H9 (cell line): ENCODE data around the gene SMAD6. TPM values are rescaled to one million over a fixed set of nuclear protein-coding genes. Genes with fewer than 3 reads are reported as not detected.

Source experiments
- DNase-seq: peaks from one replicate; pipeline ENCODE4 v3.0.0-alpha.2; 2017
- H2AFZ ChIP-seq: one replicate; pipeline ENCODE4 v1.6.1; 2013; ENCODE audit warnings: mild to moderate bottlenecking, low read length, control low read depth, moderate library complexity
- H2AK5ac ChIP-seq: 2 replicates; pipeline ENCODE4 v1.6.1; 2013; ENCODE audit warnings: low read length, control low read depth, mixed read lengths; ENCODE audit not compliant: insufficient read length
- H2BK120ac ChIP-seq: one replicate; pipeline ENCODE4 v1.6.1; 2013; ENCODE audit warnings: low read depth, mild to moderate bottlenecking, low read length, control low read depth, inconsistent platforms; ENCODE audit not compliant: poor library complexity, severe bottlenecking
- H2BK12ac ChIP-seq: 2 replicates; pipeline ENCODE4 v1.6.1; 2013; ENCODE audit warnings: low read length, control low read depth, mixed read lengths, low read depth; ENCODE audit not compliant: insufficient read length
- H2BK15ac ChIP-seq: 2 replicates; pipeline ENCODE4 v1.6.1; 2013; ENCODE audit warnings: low read depth, low read length, control low read depth
- H2BK20ac ChIP-seq: one replicate; pipeline ENCODE4 v1.6.1; 2013; ENCODE audit warnings: low read depth, mild to moderate bottlenecking, low read length, control low read depth, inconsistent platforms; ENCODE audit not compliant: poor library complexity, severe bottlenecking
- H2BK5ac ChIP-seq: 2 replicates; pipeline ENCODE4 v1.6.1; 2013; ENCODE audit warnings: low read length, control low read depth, mixed read lengths; ENCODE audit not compliant: insufficient read length
- H3K14ac ChIP-seq: 2 replicates; pipeline ENCODE4 v1.6.1; 2013; ENCODE audit warnings: low read length, control low read depth; ENCODE audit not compliant: insufficient read depth
- H3K18ac ChIP-seq: 2 replicates; pipeline ENCODE4 v1.6.1; 2013; ENCODE audit warnings: low read depth, mild to moderate bottlenecking, mixed read lengths, low read length, control low read depth; ENCODE audit not compliant: insufficient read length
- H3K23ac ChIP-seq: 2 replicates; pipeline ENCODE4 v1.6.1; 2013; ENCODE audit warnings: low read length, control low read depth, mixed read lengths, low read depth; ENCODE audit not compliant: insufficient read length
- H3K23me2 ChIP-seq: 2 replicates; pipeline ENCODE4 v1.6.1; 2013; ENCODE audit warnings: low read depth, mild to moderate bottlenecking, mixed read lengths, low read length, control low read depth; ENCODE audit not compliant: insufficient read length, poor library complexity, severe bottlenecking
- H3K27ac ChIP-seq: 2 replicates; pipeline ENCODE4 v1.5.1; 2013; ENCODE audit warnings: low read length, control low read depth, mixed read lengths, low read depth; ENCODE audit not compliant: insufficient read length
- H3K27me3 ChIP-seq: 2 replicates; pipeline ENCODE4 v1.6.1; 2013; ENCODE audit warnings: low read length, control low read depth, inconsistent platforms; ENCODE audit not compliant: insufficient read depth
- H3K4ac ChIP-seq: 2 replicates; pipeline ENCODE4 v1.6.1; 2013; ENCODE audit warnings: low read depth, mild to moderate bottlenecking, control low read depth, inconsistent platforms, low read length, moderate library complexity
- H3K4me1 ChIP-seq: 2 replicates; pipeline ENCODE4 v1.6.1; 2013; ENCODE audit warnings: low read length, control low read depth, inconsistent platforms; ENCODE audit not compliant: insufficient read depth
- H3K4me2 ChIP-seq: 2 replicates; pipeline ENCODE4 v1.6.1; 2013; ENCODE audit warnings: low read length, control low read depth, mixed read lengths; ENCODE audit not compliant: insufficient read length, insufficient read depth
- H3K56ac ChIP-seq: 2 replicates; pipeline ENCODE4 v1.6.1; 2013; ENCODE audit warnings: low read depth, mild to moderate bottlenecking, mixed read lengths, low read length, control low read depth; ENCODE audit not compliant: insufficient read length
- H3K79me1 ChIP-seq: 2 replicates; pipeline ENCODE4 v1.6.1; 2013; ENCODE audit warnings: low read depth, mild to moderate bottlenecking, moderate library complexity, low read length, control low read depth, inconsistent platforms; ENCODE audit not compliant: insufficient read depth, poor library complexity, severe bottlenecking
- H3K79me2 ChIP-seq: 2 replicates; pipeline ENCODE4 v1.6.1; 2013; ENCODE audit warnings: low read length, control low read depth, inconsistent platforms; ENCODE audit not compliant: insufficient read depth
- H3K9ac ChIP-seq: 2 replicates; pipeline ENCODE4 v1.6.1; 2013; ENCODE audit warnings: low read length, control low read depth, mixed read lengths; ENCODE audit not compliant: insufficient read length; ENCODE audit errors: extremely low read depth
- H3K9me3 ChIP-seq: one replicate; pipeline ENCODE4 v1.6.1; 2013; ENCODE audit warnings: low read depth, low read length, inconsistent platforms; ENCODE audit not compliant: control insufficient read depth
- H3T11ph ChIP-seq: one replicate; pipeline ENCODE4 v1.6.1; 2013; ENCODE audit warnings: mild to moderate bottlenecking, low read length, control low read depth, inconsistent platforms
- H4K20me1 ChIP-seq: one replicate; pipeline ENCODE4 v1.6.1; 2013; ENCODE audit not compliant: control insufficient read depth, insufficient read length, insufficient read depth
- H4K5ac ChIP-seq: 2 replicates; pipeline ENCODE4 v1.6.1; 2013; ENCODE audit warnings: low read depth, mild to moderate bottlenecking, mixed read lengths, low read length, control low read depth; ENCODE audit not compliant: insufficient read length
- H4K8ac ChIP-seq: replicated peaks from 2 replicates; pipeline ENCODE4 v1.6.1; 2013; ENCODE audit warnings: low read length, control low read depth, mixed read lengths, low read depth; ENCODE audit not compliant: insufficient read length
- H4K91ac ChIP-seq: 2 replicates; pipeline ENCODE4 v1.6.1; 2013; ENCODE audit warnings: low read depth, mild to moderate bottlenecking, moderate library complexity, mixed read lengths, low read length, control low read depth; ENCODE audit not compliant: insufficient read length
- H3K27ac Mint-ChIP-seq, 3 experiments: 2 replicates in 2 of 3; 3 replicates in 1 of 3; pipeline ENCODE4 v1.8.0; 2020 to 2021; ENCODE audit warnings: mixed read lengths in 3 of 3, mild to moderate bottlenecking in 1 of 3, moderate library complexity in 1 of 3
- H3K27me3 Mint-ChIP-seq: 2 replicates; pipeline ENCODE4 v1.8.0; 2021; ENCODE audit warnings: low read depth, mild to moderate bottlenecking, moderate library complexity, mixed read lengths
- H3K36me3 Mint-ChIP-seq, 3 experiments: 2 replicates in 2 of 3; 3 replicates in 1 of 3; pipeline ENCODE4 v1.8.0; 2020 to 2021; ENCODE audit warnings: low read depth in 3 of 3, mixed read lengths in 3 of 3; ENCODE audit not compliant: insufficient read depth in 1 of 3
- H3K4me1 Mint-ChIP-seq, 2 experiments: 2 replicates each; pipeline ENCODE4 v1.8.0; 2020; ENCODE audit warnings: mixed read lengths in 2 of 2
- H3K4me3 Mint-ChIP-seq, 2 experiments: 2 replicates in 1 of 2; 3 replicates in 1 of 2; pipeline ENCODE4 v1.8.0; 2020 to 2021; ENCODE audit warnings: mild to moderate bottlenecking in 2 of 2, mixed read lengths in 2 of 2, moderate library complexity in 1 of 2
- H3K9me3 Mint-ChIP-seq, 2 experiments: 2 replicates in 1 of 2; 3 replicates in 1 of 2; pipeline ENCODE4 v1.8.0; 2020; ENCODE audit warnings: mild to moderate bottlenecking in 2 of 2, mixed read lengths in 2 of 2, moderate library complexity in 1 of 2
- CTCF ChIP-seq: fragments of 200-600 bp; sonication (generic); conservative IDR thresholded peaks from 3 replicates; pipeline ENCODE4 v1.8.0; 2021; ENCODE audit warnings: antibody characterized with exemption, mild to moderate bottlenecking
- WGBS: extraction: QIAGEN DNeasy Blood & Tissue Kit; methylation state at CpG from one replicate; pipeline ENCODE4 v1.1.7; 2013; ENCODE audit warnings: missing lambda C conversion rate, low lambda C conversion rate, mixed read lengths; ENCODE audit not compliant: insufficient read length; ENCODE audit errors: extremely low coverage; 5-methylcytosine and 5-hydroxymethylcytosine counted together
- total RNA-seq: library from RNA; stranded (reverse); gene quantifications from 2 replicates; pipeline ENCODE4 v1.2.1, GENCODE V29; 2021

SMAD6 gene
- total RNA-seq, 1 experiment from 2014 or later: 6.0 TPM

GRCh38 chr15:66657185-66658020 is 44.6 kb upstream of the SMAD6 start:
- WGBS: no CpG with 5 or more reads among the region's 9 CpGs
- peaks cover 4% of the 10 kb centered on the region for H3K23me2 ChIP-seq
- peak overlapping the region; percentile 70; the same call in 1 of the 2 replicates for H3K14ac ChIP-seq
- no peak overlapping the region for H2BK5ac ChIP-seq
- H2BK20ac ChIP-seq: no peak overlapping the region
- Mint-ChIP-seq H3K36me3 (no peaks in the 10 kb centered on the region), H3K9me3 (no peaks in the 10 kb centered on the region; a peak in 1 of 5 replicates), H3K27ac (peak overlapping the region; percentile 32 to 94 (median 57); a peak in 5 of 7 replicates), H3K27me3 (peaks cover 4% of the 10 kb centered on the region), H3K4me1 (peaks cover 34 to 52% of the 10 kb centered on the region in 2 experiments), H3K4me3 (no peak overlapping the region; a peak in 1 of 5 replicates)
- peaks cover 17% of the 10 kb centered on the region for H3K4me1 ChIP-seq
- no peaks in the 10 kb centered on the region for H3K9me3 ChIP-seq
- peak overlapping the region; percentile 22 for H3K4me2 ChIP-seq
- H3T11ph ChIP-seq: no peak overlapping the region
- no peak for TF ChIP-seq CTCF
- no peak overlapping the region for H3K56ac ChIP-seq
- no peaks in the 10 kb centered on the region for H3K79me1 ChIP-seq
- H4K20me1 ChIP-seq: no peaks in the 10 kb centered on the region
- H2BK120ac ChIP-seq: no peak overlapping the region
- no peak overlapping the region for H3K9ac ChIP-seq
- no peak overlapping the region for H2BK15ac ChIP-seq
- H2AFZ ChIP-seq: no peak overlapping the region
- peak overlapping the region; percentile 63 for H3K18ac ChIP-seq
- no peak overlapping the region for H4K5ac ChIP-seq
- peak; percentile 75 for DNase-seq
- no peak overlapping the region for H4K91ac ChIP-seq
- H3K23ac ChIP-seq: no peak overlapping the region
- no peak overlapping the region for H4K8ac ChIP-seq
- peak overlapping the region; percentile 44 for H3K27ac ChIP-seq
- H3K4ac ChIP-seq: no peak overlapping the region; the same call in 1 of the 2 replicates
- H2AK5ac ChIP-seq: no peak overlapping the region
- H3K79me2 ChIP-seq: 0 out of 2 replicates have a peak, but pooled peaks cover 2% of the 10 kb centered on the region
- H2BK12ac ChIP-seq: peak overlapping the region; percentile 47
- H3K27me3 ChIP-seq: no peaks in the 10 kb centered on the region
